Smooth muscle cell of the brain vasculature (primary cell): Measurements from ENCODE around the gene ADGRD1.
A peak's percentile ranks its signal among the peaks of the same experiment; 100 is the strongest.

Experiments
- DNase-seq: peaks from one replicate; pipeline ENCODE4 v3.0.0-alpha.2; 2012; ENCODE audit warnings: low read depth, low spot score

Gene ADGRD1

DNA sequence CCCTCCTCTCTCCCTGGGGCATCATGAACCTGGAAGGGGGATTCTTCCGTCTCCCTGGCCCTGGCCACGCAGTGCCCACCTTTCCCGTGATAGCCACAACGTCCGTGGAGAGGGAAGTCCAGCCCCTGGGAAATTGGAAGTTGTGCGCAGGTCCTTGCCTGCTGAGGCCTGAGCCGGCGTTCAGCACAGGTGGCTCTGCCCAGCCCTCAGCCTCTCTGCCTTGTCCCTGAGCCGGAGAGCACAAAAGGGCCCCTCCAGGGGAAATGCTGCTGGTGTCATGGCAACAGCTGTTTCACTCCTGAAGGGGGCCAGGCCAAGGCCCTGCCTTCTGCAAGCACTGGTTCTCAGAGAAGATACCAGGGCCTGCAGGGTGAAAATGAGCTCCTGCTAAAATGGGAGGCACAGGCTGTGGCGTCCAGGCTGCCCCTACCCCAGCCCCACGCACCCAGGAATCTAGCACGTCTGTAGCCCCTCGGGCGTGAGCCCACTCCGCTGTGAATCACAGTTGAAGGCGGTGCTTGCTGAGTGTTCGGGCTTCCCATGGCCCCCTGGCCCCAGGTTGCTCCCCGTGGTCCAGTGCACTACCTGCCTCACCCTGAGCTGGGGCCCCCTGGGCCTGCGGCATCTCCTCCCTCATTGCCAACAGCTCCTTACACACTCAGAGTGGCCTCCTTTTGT, 149.4 kb downstream of the ADGRD1 start:
- DNase-seq, result no peak

GRCh38 chr12:131103669-131104462, 150.2 kb downstream of the ADGRD1 start:
- DNase-seq, result no peak

DNA sequence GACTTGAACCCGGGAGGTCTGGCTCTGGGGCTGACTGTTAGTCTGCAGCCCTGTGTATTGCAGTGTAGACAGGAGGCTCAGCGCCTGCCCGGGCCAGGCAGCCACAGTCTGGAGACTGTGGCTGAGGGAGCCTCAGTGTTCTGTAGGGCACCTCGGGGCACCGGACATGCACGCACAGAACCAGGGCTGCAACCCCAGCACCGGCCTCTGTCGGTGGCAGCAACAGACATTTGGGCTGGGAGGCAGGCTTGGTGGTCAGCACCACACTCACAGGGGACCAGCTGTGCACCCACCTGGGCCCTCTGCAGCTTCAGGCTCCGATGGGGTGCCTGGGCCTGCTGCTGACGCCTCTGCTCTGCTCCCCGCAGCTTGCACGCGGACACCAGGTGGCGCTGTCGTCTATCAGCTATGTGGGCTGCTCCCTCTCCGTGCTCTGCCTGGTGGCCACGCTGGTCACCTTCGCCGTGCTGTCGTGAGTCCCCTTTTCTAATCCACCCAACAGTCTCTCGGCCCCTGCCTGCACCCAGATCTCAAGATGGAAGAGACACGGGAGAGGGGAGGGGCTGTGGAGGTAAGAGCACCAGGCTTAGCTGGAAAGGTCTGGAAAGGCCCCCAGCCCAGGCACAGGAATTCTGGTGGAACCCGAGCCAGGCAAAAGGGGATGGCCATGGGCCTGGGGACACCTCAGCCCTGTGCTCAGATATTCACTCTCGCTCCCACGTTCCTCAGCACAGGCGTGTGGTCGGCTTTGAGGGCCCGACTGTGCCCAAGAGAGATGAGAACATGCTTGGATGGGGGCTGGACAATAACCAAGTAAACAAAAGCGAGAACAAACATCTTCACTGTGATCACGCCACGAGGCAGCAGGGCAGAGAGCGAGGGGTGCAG, 151.0 kb downstream of the ADGRD1 start:
- DNase-seq, result peak; percentile 10

GRCh38 chr12:131105351-131105735, 151.6 kb downstream of the ADGRD1 start:
- DNase-seq, result no peak

DNA sequence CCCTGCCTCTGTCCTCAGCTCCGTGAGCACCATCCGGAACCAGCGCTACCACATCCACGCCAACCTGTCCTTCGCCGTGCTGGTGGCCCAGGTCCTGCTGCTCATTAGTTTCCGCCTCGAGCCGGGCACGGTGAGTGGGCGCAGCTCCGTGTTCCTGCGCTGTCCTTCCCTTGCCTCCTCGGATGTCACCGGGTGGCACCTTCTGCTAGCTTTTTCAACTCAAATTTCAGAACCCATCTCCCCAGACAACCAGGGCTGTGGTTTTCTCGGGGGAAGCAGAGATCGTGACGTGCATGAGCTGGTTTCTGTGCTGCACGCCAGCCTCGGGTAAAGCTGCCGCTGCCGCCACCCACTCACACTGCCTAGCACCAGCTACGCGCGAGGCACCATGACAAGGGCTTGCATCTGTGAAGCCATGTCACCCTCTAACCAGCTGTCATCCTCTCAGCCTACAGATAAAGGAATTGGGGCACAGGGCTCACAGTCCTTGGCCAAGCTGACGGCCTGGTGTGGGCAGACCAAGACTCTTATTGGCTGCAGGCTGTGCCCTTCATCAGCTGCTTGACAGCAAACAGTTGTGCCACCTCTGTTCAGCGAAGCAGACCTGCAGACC, 152.1 kb downstream of the ADGRD1 start:
- no peak for DNase-seq

GRCh38 chr12:131106349-131106941, 152.7 kb downstream of the ADGRD1 start:
- DNase-seq, result no peak

- DNase-seq, result no peak
These were observed 154.7 kb downstream of the ADGRD1 start for GRCh38 chr12:131108177-131108955.

- DNase-seq, result no peak
These were observed 157.7 kb downstream of the ADGRD1 start for GRCh38 chr12:131111446-131111845.

DNA sequence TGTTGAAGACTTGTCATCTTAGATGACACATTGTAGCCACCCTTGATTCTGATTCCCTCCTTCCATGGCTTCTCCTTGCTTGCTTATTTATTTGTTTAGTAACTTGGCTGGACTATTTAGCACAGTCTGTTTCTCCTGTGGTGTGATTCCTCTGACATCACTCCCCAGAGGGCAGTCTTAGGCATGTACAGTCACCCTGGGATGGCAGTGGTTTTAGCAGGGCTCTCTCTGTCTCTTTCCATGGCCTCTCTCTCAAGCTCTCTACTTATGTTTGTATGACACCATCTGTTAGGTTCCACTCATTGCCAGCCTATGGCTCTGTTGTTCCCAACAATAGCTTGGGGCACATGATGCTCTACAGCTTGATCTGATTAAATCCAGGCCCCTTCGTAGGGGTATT, 158.3 kb downstream of the ADGRD1 start:
- DNase-seq, result no peak

DNA sequence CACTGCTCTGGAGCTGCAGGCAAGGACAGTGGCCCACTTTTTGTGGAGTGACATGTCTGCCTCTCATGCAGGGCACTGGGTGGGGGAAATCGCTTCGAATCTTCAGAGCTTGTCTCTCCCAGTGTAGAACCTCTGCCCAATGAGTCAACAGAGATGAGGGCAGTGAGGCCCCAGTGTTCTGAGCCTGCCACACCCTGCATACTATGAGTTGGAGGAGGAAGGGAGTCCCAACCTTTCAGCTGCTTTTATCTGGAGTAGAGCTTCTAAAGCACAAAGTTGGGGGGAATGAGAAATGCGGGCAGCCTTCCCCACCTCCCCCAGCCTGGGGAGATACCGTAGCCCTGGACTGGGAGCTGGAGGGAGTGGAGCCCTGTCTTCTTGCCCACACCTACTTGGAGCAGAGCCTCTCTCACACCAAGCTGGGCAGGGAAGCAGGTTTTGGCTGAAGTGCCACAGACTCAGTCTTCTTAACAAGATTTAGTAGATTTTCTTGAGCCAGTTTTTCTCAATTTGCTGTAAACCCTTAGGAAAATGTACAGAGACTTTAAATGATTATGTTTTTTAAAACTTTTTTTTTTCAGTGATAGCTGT, 159.1 kb downstream of the ADGRD1 start:
- no peak for DNase-seq

- DNase-seq, result no peak
These were observed 160.0 kb downstream of the ADGRD1 start for GRCh38 chr12:131113568-131114270.

DNA sequence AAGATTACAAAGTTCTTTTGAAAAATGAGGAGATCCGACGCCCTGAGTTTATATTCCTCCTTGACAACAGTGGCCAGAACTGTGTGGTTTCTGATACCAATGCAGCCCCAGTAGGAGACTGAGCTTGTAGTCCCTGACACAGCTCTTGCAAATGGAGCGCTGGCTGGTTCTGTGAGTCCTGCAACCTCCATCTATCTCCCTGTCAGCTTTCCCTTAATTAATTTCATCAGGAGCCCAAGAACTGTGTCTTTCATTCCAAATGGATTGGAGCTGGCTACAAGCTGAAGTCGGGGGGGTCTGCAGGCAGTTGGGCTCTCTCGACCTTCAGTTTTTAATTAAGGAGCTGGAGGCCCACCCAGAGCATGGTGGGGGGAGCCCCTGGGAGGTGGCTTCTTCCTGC, 160.6 kb downstream of the ADGRD1 start:
- no peak for DNase-seq

- no peak for DNase-seq
These were observed 161.4 kb downstream of the ADGRD1 start for GRCh38 chr12:131114942-131115584.

- DNase-seq, result no peak
These were observed 162.2 kb downstream of the ADGRD1 start for GRCh38 chr12:131115766-131116467.

GRCh38 chr12:131116468-131117117, 162.9 kb downstream of the ADGRD1 start:
- no peak for DNase-seq

GRCh38 chr12:131117438-131118245, 163.9 kb downstream of the ADGRD1 start:
- no peak for DNase-seq

GRCh38 chr12:131118371-131118770, 164.7 kb downstream of the ADGRD1 start:
- no peak for DNase-seq
